HG03565 (cell line): Measurements from ENCODE around the gene SLC25A45.

Experiments
- ATAC-seq: cut with Tn5 transposase; IDR thresholded peaks from one replicate; pipeline ENCODE4 v1.9.1; 2021; ENCODE audit warnings: mild to moderate bottlenecking, moderate library complexity; ENCODE audit not compliant: unreplicated experiment

Gene SLC25A45

DNA sequence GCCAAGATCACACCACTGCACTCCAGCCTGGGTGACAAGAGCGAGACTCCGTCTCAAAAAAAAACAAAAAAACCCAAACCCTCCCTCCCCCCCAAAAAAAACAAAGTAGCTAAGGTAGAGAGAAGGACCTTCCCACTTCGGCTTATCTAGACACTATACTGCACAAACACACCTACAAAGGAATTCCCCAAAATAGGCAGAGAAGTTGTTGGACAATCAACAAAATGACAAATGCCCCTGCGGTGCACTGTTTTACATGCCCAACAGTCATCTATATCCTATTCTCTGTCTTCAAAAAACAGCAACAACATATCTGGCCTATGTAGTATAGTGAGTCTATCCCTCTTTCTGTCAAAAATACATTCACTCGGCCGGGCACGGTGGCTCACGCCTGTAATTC lies 55.4 kb downstream of the SLC25A45 start:
- no peak for ATAC-seq

DNA sequence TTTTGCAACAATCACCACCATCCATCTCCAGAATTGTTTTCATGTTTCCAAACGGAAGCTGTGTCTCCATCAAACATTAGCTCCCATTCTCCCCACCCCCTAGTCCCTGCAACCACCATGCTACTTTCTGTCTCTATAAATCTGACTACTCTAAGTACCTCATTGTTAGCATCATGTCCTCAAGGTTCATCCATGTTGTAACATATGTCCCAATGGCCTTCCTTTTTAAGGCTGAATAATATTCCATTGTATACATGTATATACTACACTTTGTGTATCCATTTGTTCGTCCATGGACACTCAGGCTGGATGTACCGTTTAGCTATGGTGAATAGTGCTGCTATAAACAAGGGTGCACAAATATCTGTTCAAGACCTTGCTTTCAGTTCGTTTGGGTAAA lies 57.0 kb downstream of the SLC25A45 start:
- no peak for ATAC-seq
